Fibroblast of the aortic adventitia (primary cell): Measurements from ENCODE around the gene SMC1B. TPM values are rescaled to one million over a fixed set of nuclear protein-coding genes. Genes with fewer than 3 reads are reported as not detected.

Experiments
- DNase-seq: peaks from one replicate; pipeline ENCODE4 v3.0.0-alpha.2; 2010; ENCODE audit warnings: low read depth
- H3K4me3 ChIP-seq: 2 replicates; pipeline ENCODE4 v1.5.1; 2011; ENCODE audit warnings: low read depth, mild to moderate bottlenecking, control low read depth, low read length, moderate library complexity
- total RNA-seq: library from RNA; depleted of rRNA; stranded (reverse); fragments of >200 nt; gene quantifications from 2 replicates; pipeline ENCODE4 v1.2.3, GENCODE V29; 2012; ENCODE audit warnings: low replicate concordance
- TF ChIP-seq, protein P1 (sequence below): IDR thresholded peaks from 2 replicates; pipeline ENCODE4 v1.5.1; 2011; ENCODE audit warnings: mild to moderate bottlenecking, low read length, control low read depth, inconsistent platforms; ENCODE audit not compliant: insufficient read depth

Gene SMC1B
- total RNA-seq, 1 donor = 0.09 TPM

DNA sequence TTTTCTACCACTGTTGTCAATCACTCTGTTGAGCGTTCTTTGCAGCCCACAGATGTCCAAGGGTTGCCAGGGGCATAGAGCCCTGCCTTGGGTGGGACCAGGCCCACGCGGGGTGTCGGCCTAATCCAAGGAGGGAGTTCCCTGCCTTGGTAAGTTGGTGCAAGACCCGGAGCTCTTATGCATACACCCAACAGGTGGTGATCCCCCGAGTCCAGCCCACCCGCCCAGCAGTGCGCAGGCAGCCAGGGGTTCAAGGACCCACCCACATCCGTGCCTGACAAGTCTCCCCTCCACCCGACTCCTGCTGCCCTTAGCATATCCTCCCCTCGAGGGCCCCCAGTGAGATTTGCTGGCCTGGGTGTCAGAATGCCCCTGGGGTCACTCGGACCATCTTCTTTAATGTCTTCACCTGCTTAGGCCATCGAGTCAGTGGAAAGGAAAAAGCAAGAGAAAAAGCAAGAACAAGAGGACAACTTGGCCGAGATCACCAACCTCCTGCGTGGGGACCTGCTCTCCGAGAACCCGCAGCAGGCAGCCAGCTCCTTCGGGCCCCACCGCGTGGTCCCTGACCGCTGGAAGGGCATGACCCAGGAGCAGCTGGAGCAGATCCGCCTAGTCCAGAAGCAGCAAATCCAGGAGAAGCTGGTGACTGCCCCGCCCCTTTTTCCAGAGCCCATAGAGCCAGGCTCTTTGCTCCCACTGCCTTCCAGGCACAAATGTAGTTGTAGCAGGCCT is 12.3 kb upstream of the SMC1B start:
- H3K4me3 ChIP-seq = no peak overlapping the region
- no peak for DNase-seq
- TF ChIP-seq, protein P1, sequence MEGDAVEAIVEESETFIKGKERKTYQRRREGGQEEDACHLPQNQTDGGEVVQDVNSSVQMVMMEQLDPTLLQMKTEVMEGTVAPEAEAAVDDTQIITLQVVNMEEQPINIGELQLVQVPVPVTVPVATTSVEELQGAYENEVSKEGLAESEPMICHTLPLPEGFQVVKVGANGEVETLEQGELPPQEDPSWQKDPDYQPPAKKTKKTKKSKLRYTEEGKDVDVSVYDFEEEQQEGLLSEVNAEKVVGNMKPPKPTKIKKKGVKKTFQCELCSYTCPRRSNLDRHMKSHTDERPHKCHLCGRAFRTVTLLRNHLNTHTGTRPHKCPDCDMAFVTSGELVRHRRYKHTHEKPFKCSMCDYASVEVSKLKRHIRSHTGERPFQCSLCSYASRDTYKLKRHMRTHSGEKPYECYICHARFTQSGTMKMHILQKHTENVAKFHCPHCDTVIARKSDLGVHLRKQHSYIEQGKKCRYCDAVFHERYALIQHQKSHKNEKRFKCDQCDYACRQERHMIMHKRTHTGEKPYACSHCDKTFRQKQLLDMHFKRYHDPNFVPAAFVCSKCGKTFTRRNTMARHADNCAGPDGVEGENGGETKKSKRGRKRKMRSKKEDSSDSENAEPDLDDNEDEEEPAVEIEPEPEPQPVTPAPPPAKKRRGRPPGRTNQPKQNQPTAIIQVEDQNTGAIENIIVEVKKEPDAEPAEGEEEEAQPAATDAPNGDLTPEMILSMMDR = no peak

DNA sequence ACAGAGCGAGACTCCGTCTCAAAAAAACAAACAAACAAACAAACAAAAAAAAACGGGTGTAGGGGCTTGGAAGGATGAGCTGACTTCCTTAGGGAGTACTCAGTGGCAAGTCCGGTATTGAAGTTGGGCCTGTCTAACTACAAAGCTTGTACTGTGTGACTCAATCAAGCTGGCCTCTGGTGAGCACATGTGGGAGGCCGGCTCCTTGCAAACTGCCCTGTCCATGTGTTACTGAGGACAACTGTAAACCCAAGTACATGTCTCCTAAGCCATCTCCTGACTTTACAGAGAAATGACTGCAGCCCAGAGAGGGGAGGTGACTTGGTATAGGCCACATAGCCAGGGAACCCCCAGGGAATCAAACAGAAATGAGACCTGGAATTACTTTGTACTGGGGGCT is 11.7 kb upstream of the SMC1B start:
- TF ChIP-seq, protein P1 = no peak
- DNase-seq = peak; percentile 16
- no peak overlapping the region for H3K4me3 ChIP-seq

DNA sequence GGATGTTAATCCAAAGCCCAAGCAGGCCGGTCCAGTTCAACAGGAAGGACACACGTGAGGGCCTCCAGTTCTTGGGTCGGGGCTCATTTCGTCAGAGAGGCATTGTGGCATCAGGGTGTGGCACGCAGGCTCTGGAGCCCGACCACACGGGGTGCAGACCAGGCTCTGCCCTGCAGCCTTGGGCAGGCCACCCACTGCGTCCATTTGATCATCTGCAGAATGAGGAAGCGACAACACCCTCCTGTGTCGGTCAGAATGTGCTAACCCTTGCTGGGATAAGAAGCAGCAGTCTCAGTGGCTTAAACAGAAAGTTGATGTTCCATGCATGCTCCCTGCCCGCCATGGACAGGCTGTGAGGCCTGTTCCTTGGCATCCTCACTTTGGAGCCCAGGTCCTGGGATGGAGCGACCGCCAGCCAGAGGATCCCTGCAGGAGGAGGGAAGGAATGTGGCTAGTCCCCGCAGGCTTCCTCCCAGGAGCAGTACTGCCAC is 10.9 kb upstream of the SMC1B start:
- no peak overlapping the region for H3K4me3 ChIP-seq
- no peak for DNase-seq
- TF ChIP-seq, protein P1 = no peak

DNA sequence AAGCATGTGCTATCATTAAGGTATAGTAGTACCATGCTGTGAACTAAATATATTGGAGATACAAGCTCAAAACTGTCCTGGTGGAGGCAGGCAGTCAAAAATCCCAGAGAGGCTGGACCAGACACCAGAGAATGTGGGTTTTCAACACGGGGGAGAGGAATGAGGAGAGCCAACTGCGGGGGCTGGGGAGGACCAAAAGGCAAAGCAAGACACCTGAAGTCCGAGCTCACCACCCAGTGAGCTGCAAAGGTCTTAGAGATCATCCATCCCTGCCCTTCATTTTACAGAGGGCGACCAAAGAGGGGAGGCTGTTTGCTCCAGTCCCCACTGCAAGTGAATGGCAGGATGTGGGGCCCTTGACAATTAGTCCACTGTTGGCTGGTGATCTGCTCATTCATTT is 10.1 kb upstream of the SMC1B start:
- DNase-seq = no peak
- TF ChIP-seq, protein P1 = no peak
- H3K4me3 ChIP-seq = no peak overlapping the region

DNA sequence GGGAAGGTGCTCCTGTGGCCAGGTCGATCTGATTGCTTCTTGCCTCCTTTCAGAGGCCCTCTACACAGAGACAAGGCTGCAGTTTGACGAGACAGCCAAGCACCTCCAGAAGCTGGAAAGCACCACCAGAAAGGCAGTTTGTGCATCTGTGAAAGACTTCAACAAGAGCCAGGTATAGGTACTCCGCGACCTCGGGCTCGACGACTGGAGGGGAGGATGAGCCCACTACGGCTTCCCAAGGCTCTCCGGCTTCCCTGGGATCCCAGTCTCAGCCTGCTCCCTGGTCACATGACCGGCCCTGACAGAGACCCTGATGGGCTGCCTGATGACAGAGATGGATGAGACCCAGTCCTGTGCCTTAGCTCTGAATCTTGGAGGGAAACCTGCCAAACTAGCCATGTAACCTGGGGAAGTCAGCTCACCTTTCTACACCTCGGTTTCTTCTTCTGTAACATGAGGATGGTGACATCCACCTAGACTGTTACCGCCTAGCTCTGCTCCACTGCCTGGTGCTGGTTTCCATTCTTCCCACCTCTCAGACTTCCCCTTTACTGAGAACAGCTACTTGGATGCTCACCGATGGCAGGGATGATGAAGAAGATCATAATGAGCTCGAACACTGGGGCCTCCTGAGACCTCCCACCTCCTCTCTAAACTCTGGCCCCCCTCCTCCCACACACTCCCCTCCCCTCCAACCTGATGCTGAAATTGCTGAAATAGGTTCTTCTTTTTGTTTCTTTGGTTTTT is 9.0 kb upstream of the SMC1B start:
- DNase-seq = no peak
- H3K4me3 ChIP-seq = no peak overlapping the region

DNA sequence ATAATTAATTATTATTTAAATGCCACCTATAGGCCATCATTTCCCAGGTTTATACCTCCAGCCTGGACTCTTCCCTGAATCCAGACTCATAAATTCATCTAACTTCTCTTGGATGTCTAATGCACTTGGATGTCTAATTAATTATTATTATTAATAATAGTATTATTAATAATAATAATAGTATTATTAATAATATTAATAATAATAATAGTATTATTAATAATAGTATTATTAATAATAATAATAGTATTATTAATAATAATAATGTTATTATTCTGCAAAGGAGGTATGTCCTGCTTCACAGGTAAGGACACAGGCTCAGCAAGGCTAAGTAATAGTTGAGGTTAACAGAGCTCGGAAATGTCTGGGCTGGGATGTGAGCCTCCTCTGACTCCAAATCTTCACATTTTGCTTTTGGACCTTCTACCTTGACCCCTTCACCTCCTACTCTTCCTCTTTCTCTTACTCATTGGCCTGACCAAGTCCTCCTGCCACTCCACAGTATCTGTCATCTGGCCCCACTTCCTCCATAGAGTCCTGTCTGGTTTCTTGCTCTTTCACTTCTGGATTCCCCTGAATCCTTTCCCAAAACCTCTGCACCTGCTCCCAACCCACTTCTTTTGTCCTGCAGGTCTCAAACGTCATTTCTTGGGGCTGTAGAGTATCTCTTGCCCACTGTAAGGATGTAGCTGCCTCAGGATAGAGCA is 8.1 kb upstream of the SMC1B start:
- no peak overlapping the region for H3K4me3 ChIP-seq
- no peak for DNase-seq
- TF ChIP-seq, protein P1 = no peak

More for the DNA sequence above, 9.0 kb upstream of the SMC1B start:
- TF ChIP-seq, protein P1 = no peak
